GM21367 (cell line): ENCODE results near the gene NR1D1.

Source experiments
- ATAC-seq: cut with Tn5 transposase; IDR thresholded peaks from one replicate; pipeline ENCODE4 v1.9.1; 2021; ENCODE audit not compliant: unreplicated experiment

NR1D1 gene

GRCh38 chr17:40111221-40112128 lies 11.1 kb upstream of the NR1D1 start:
- no peak for ATAC-seq

GRCh38 chr17:40110026-40110845 lies 9.8 kb upstream of the NR1D1 start:
- no peak for ATAC-seq

GRCh38 chr17:40108970-40109824 lies 8.8 kb upstream of the NR1D1 start:
- ATAC-seq, result no peak

GRCh38 chr17:40107522-40108174 lies 7.3 kb upstream of the NR1D1 start:
- no peak for ATAC-seq

GRCh38 chr17:40106760-40107521 lies 6.6 kb upstream of the NR1D1 start:
- ATAC-seq, result no peak

GRCh38 chr17:40105861-40106759 lies 5.7 kb upstream of the NR1D1 start:
- no peak for ATAC-seq

GRCh38 chr17:40104594-40105486 lies 4.5 kb upstream of the NR1D1 start:
- no peak for ATAC-seq

- ATAC-seq, result no peak
Observed at GRCh38 chr17:40103688-40104087, 3.3 kb upstream of the NR1D1 start.

- no peak for ATAC-seq
Observed at GRCh38 chr17:40103071-40103661, 2.8 kb upstream of the NR1D1 start.

GRCh38 chr17:40101367-40102210 lies 1.2 kb upstream of the NR1D1 start:
- no peak for ATAC-seq

GRCh38 chr17:40100669-40101366 lies 429 bp upstream of the NR1D1 start:
- ATAC-seq, result no peak

GRCh38 chr17:40099619-40100418 lies 570 bp downstream of the NR1D1 start:
- no peak for ATAC-seq

- peak; percentile 42 for ATAC-seq
Observed at GRCh38 chr17:40098846-40099618, 1.4 kb downstream of the NR1D1 start.
